Hepatocyte (in vitro differentiated cells): ENCODE measurements around the gene CCDC137. TPM values are rescaled to one million over a fixed set of nuclear protein-coding genes. Genes with fewer than 3 reads are reported as not detected.
A peak's percentile ranks its signal among the peaks of the same experiment; 100 is the strongest.

Experiments used
- DNase-seq: peaks from one replicate; pipeline ENCODE4 v3.0.0-alpha.2; 2016; ENCODE audit warnings: low spot score
- H2AFZ ChIP-seq: fragments of 200-600 bp; sonication (generic); 2 replicates; pipeline ENCODE4 v1.6.0; 2016; ENCODE audit warnings: antibody characterized with exemption, mild to moderate bottlenecking
- H3K27ac ChIP-seq: fragments of 200-600 bp; sonication (generic); 2 replicates; pipeline ENCODE4 v1.5.1; 2016; ENCODE audit warnings: mild to moderate bottlenecking
- H3K27me3 ChIP-seq: fragments of 200-600 bp; sonication (generic); 2 replicates; pipeline ENCODE4 v1.6.1; 2016
- H3K36me3 ChIP-seq: fragments of 200-600 bp; sonication (generic); replicated peaks from 2 replicates; pipeline ENCODE4 v1.5.1; 2016; ENCODE audit warnings: low read depth; ENCODE audit not compliant: insufficient read depth
- H3K4me1 ChIP-seq: fragments of 200-600 bp; sonication (generic); 2 replicates; pipeline ENCODE4 v1.5.1; 2016; ENCODE audit warnings: mild to moderate bottlenecking, moderate library complexity; ENCODE audit not compliant: insufficient read depth
- H3K4me2 ChIP-seq: fragments of 200-600 bp; sonication (generic); 2 replicates; pipeline ENCODE4 v1.6.0; 2016
- H3K4me3 ChIP-seq: fragments of 200-600 bp; sonication (generic); 2 replicates; pipeline ENCODE4 v1.5.1; 2016; ENCODE audit warnings: mild to moderate bottlenecking
- H3K79me2 ChIP-seq: fragments of 200-600 bp; sonication (generic); 2 replicates; pipeline ENCODE4 v1.6.0; 2017; ENCODE audit warnings: mild to moderate bottlenecking
- H3K9me2 ChIP-seq: fragments of 200-600 bp; sonication (generic); replicated peaks from 2 replicates; pipeline ENCODE4 v1.6.0; 2017; ENCODE audit warnings: mild to moderate bottlenecking; ENCODE audit not compliant: insufficient read depth
- H3K9me3 ChIP-seq: fragments of 200-600 bp; sonication (generic); 2 replicates; pipeline ENCODE4 v1.5.1; 2016; ENCODE audit warnings: low read depth, mild to moderate bottlenecking
- H4K20me1 ChIP-seq: fragments of 200-600 bp; sonication (generic); 2 replicates; pipeline ENCODE4 v1.6.0; 2016; ENCODE audit warnings: mild to moderate bottlenecking; ENCODE audit not compliant: insufficient read depth, poor library complexity, severe bottlenecking
- EZH2 ChIP-seq: fragments of 200-600 bp; sonication (generic); IDR thresholded peaks from 2 replicates; pipeline ENCODE4 v1.6.1; 2016; ENCODE audit warnings: antibody characterized with exemption, mild to moderate bottlenecking, borderline replicate concordance
- EZH2phosphoT487 ChIP-seq: fragments of 200-600 bp; sonication (generic); IDR thresholded peaks from one replicate; pipeline ENCODE4 v1.6.1; 2018; ENCODE audit warnings: antibody characterized with exemption, mild to moderate bottlenecking, low read depth, moderate library complexity; ENCODE audit not compliant: unreplicated experiment, severe bottlenecking
- WGBS: methylation state at CpG from one replicate; pipeline ENCODE4 v1.1.6; 2016; ENCODE audit warnings: low lambda C conversion rate; ENCODE audit errors: missing lambda C conversion rate; 5-methylcytosine and 5-hydroxymethylcytosine counted together
- polyA plus RNA-seq: library from polyadenylated mRNA; unstranded; fragments of >200 nt; fragmentation: Nextera tagmentation; extraction: Ambion mirVana; gene quantifications from 2 replicates; pipeline ENCODE4 v1.2.1, GENCODE V29; 2016
- total RNA-seq: library from RNA; depleted of rRNA; stranded (reverse); fragments of >200 nt; gene quantifications from 2 replicates; pipeline ENCODE4 v1.2.3, GENCODE V29; 2014
- TF ChIP-seq, protein P1 (sequence below): fragments of 200-600 bp; sonication (generic); IDR thresholded peaks from 2 replicates; pipeline ENCODE4 v1.5.1; 2016; ENCODE audit warnings: antibody characterized with exemption, mild to moderate bottlenecking; ENCODE audit not compliant: poor library complexity

Gene CCDC137
- total and polyA plus RNA-seq, 2 experiments from 2014 or later, result 8.3 to 20.5 TPM

- Histone ChIP-seq H3K4me3 (no peak overlapping the region), H3K4me1 (peaks cover 9% of the 10 kb centered on the region), H3K79me2 (peaks cover 13% of the 10 kb centered on the region), H3K36me3 (no peaks in the 10 kb centered on the region), H3K9me3 (no peaks in the 10 kb centered on the region), H2AFZ (no peak overlapping the region), H4K20me1 (no peaks in the 10 kb centered on the region), H3K9me2 (no peaks in the 10 kb centered on the region), H3K27me3 (no peaks in the 10 kb centered on the region), H3K27ac (no peak overlapping the region), H3K4me2 (no peak overlapping the region)
- no peak for DNase-seq
- TF ChIP-seq, protein P1, sequence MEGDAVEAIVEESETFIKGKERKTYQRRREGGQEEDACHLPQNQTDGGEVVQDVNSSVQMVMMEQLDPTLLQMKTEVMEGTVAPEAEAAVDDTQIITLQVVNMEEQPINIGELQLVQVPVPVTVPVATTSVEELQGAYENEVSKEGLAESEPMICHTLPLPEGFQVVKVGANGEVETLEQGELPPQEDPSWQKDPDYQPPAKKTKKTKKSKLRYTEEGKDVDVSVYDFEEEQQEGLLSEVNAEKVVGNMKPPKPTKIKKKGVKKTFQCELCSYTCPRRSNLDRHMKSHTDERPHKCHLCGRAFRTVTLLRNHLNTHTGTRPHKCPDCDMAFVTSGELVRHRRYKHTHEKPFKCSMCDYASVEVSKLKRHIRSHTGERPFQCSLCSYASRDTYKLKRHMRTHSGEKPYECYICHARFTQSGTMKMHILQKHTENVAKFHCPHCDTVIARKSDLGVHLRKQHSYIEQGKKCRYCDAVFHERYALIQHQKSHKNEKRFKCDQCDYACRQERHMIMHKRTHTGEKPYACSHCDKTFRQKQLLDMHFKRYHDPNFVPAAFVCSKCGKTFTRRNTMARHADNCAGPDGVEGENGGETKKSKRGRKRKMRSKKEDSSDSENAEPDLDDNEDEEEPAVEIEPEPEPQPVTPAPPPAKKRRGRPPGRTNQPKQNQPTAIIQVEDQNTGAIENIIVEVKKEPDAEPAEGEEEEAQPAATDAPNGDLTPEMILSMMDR, result no peak
- TF ChIP-seq EZH2, result no peak
- TF ChIP-seq EZH2phosphoT487, result no peak
- WGBS, result 92% methylated on average over 4 of the region's 4 CpGs
Measured at GRCh38 chr17:81662002-81662401, 4.5 kb upstream of the CCDC137 start.

DNA sequence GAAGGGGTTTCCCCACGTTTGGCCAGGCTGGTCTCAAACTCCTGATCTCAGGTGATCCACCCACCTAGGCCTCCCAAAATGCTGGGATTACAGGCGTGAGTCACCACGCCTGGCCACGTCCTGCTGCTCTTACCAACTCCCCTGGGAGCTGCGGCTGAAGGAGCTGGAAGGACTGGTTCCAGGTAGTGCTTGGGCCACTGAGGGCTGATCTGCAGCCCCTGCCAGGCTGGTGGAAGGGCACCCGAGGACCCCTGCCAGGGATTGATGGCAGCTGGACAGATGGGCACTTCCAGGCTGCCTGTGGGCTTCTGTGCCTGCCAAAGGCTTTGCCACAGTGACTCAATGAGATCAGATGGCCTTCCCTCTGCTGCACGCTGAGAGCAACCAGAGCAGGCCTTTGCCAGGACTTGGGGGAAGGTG is 2.5 kb upstream of the CCDC137 start:
- H3K27me3 ChIP-seq, result no peaks in the 10 kb centered on the region
- no peak overlapping the region for H2AFZ ChIP-seq
- no peak overlapping the region for H3K4me2 ChIP-seq
- H3K9me2 ChIP-seq, result no peaks in the 10 kb centered on the region
- peaks cover 15% of the 10 kb centered on the region for H3K4me1 ChIP-seq
- 88% methylated on average over 7 of the region's 7 CpGs for WGBS
- no peaks in the 10 kb centered on the region for H3K36me3 ChIP-seq
- H3K9me3 ChIP-seq, result no peaks in the 10 kb centered on the region
- no peaks in the 10 kb centered on the region for H4K20me1 ChIP-seq
- no peak for TF ChIP-seq EZH2phosphoT487
- TF ChIP-seq, protein P1, result no peak
- no peak for TF ChIP-seq EZH2
- DNase-seq, result no peak
- H3K27ac ChIP-seq, result no peak overlapping the region
- peaks cover 30% of the 10 kb centered on the region for H3K79me2 ChIP-seq
- no peak overlapping the region for H3K4me3 ChIP-seq

DNA sequence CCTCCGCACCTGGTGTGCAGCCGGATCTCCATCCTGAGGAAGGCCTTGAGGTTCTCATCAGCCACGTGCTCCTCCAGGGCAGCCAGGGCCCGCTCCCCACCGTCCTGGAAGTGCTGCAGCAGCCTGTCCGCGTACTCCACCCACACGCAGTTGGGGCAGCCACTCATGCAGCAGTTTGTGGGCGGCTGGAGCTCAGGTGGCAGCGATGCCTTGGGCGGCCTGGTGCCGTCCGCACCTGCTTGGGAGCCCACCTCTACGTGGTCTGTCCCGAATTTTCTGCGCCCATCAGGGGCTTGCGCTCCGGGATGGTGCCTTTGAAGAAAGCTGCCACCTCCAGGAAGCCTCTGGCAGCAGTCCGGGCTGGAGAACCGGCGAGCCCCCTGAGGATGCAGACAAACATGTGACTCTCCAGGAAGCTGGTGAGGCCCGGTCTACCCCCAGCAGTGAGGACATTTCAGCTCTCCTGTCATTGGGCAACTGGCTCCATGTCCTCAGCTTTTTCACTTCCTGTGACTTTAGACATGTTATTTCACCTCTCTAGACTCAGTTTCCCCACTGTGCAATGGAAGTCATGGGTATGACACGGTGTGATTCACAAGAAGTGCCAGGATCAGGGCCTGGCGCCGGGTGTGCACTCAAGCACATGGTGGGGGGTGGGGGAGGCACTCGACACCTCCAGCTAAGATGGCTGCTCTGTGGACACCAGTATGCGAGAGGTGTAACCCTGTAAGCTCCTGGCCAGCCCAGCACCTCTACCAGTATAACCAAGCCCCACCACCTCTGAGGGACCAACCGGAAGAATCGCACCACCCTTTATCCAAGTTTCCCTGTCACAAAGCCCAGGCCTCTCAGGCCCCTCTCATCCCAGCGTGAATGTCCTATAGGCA is 1.1 kb upstream of the CCDC137 start:
- no peaks in the 10 kb centered on the region for H3K9me2 ChIP-seq
- H3K27me3 ChIP-seq, result no peaks in the 10 kb centered on the region
- no peaks in the 10 kb centered on the region for H4K20me1 ChIP-seq
- peak overlapping the region; percentile 94 for H3K27ac ChIP-seq
- peak overlapping the region; percentile 85 for H2AFZ ChIP-seq
- no peak for DNase-seq
- peak overlapping the region; percentile 88 for H3K4me2 ChIP-seq
- no peaks in the 10 kb centered on the region for H3K9me3 ChIP-seq
- peaks cover 15% of the 10 kb centered on the region for H3K4me1 ChIP-seq
- peak overlapping the region; percentile 89 for H3K4me3 ChIP-seq
- H3K36me3 ChIP-seq, result no peaks in the 10 kb centered on the region
- WGBS, result 77% methylated on average over 30 of the region's 30 CpGs
- TF ChIP-seq, protein P1, result no peak
- no peak for TF ChIP-seq EZH2phosphoT487
- TF ChIP-seq EZH2, result no peak
- H3K79me2 ChIP-seq, result peaks cover 34% of the 10 kb centered on the region
